Endothelial cell of umbilical vein (primary cell): Measurements from ENCODE around the gene AKT2. TPM values are rescaled to one million over a fixed set of nuclear protein-coding genes. Genes with fewer than 3 reads are reported as not detected.

Experiments used
- BruUV-seq: library from RNA; stranded (reverse); fragments of 400-500 nt; replicated peaks from 2 replicates; lab custom pipeline; 2021; lab: Mats Ljungman, UMichigan
- CTCF ChIA-PET: fragments of 300-600, 350-600 bp; sonication (Branson Sonifier 250); formaldehyde crosslinking; loops from one replicate; lab custom pipeline; 2021; ENCODE audit warnings: antibody characterized with exemption, inconsistent platforms; lab: Charles Lee
- POLR2A ChIA-PET: fragments of 300-600, 350-600 bp; sonication (Branson Sonifier 250); formaldehyde crosslinking; loops from one replicate; lab custom pipeline; 2021; ENCODE audit warnings: antibody characterized with exemption, inconsistent platforms; lab: Charles Lee
- DNase-seq: peaks from one replicate; pipeline ENCODE4 v3.0.0-alpha.2; 2011; ENCODE audit warnings: low read depth, low spot score
- FAIRE-seq: peaks from 2 replicates; lab custom pipeline; 2011; peaks lifted over from hg19 to GRCh38; lab: Jason Lieb, UNC
- H2AFZ ChIP-seq: 2 replicates; pipeline ENCODE4 v1.6.0; 2012; ENCODE audit warnings: low read depth, low read length, control low read depth, inconsistent platforms
- H3K27ac ChIP-seq: 2 replicates; pipeline ENCODE4 v1.5.1; 2011; ENCODE audit warnings: low read depth, mild to moderate bottlenecking, control low read depth, low read length, moderate library complexity; ENCODE audit not compliant: insufficient read depth
- H3K27me3 ChIP-seq, 2 experiments: 2 replicates each; pipeline versions ENCODE4 v1.6.0 to v1.6.1; 2011; ENCODE audit warnings: low read length in 2 of 2, mixed read lengths in 1 of 2; ENCODE audit not compliant: control insufficient read depth in 2 of 2, insufficient read depth in 2 of 2
- H3K36me3 ChIP-seq, 2 experiments: 2 replicates in 1 of 2; 3 replicates in 1 of 2; pipeline ENCODE4 v1.5.1; 2011; ENCODE audit warnings: low read length in 2 of 2, mild to moderate bottlenecking in 1 of 2, moderate library complexity in 1 of 2; ENCODE audit not compliant: control insufficient read depth in 2 of 2, insufficient read depth in 2 of 2; ENCODE audit errors: extremely low read depth in 1 of 2
- H3K4me1 ChIP-seq: 3 replicates; pipeline ENCODE4 v1.5.1; 2011; ENCODE audit warnings: mild to moderate bottlenecking, low read length; ENCODE audit not compliant: control insufficient read depth, insufficient read depth; ENCODE audit errors: extremely low read depth
- H3K4me2 ChIP-seq: 2 replicates; pipeline ENCODE4 v1.6.1; 2011; ENCODE audit warnings: low read length, control low read depth, mixed read lengths; ENCODE audit not compliant: insufficient read depth
- H3K4me3 ChIP-seq, 3 experiments: fragments of 200-600 bp in 1 of 3; sonication (generic), shearing (Covaris generic) in 1 of 3; replicated peaks in 1 of 3; 2 replicates each; pipeline ENCODE4 v1.5.1; 2011 to 2016; ENCODE audit warnings: control low read depth in 3 of 3, low read length in 3 of 3, mild to moderate bottlenecking in 2 of 3, inconsistent platforms in 1 of 3, low read depth in 1 of 3, moderate library complexity in 1 of 3; ENCODE audit not compliant: insufficient read depth in 1 of 3
- H3K79me2 ChIP-seq: 2 replicates; pipeline ENCODE4 v1.6.0; 2012; ENCODE audit warnings: low read length, inconsistent platforms; ENCODE audit not compliant: control insufficient read depth, insufficient read depth
- H3K9ac ChIP-seq: replicated peaks from 2 replicates; pipeline ENCODE3; 2011; ENCODE audit warnings: low read length, control low read depth; ENCODE audit not compliant: insufficient read depth; ENCODE audit errors: extremely low read depth
- H3K9me1 ChIP-seq: replicated peaks from 3 replicates; pipeline ENCODE4 v1.6.0; 2011; ENCODE audit warnings: mild to moderate bottlenecking, low read length; ENCODE audit not compliant: control insufficient read depth, insufficient read depth; ENCODE audit errors: extremely low read depth
- H3K9me3 ChIP-seq: replicated peaks from 2 replicates; pipeline ENCODE4 v1.5.1; 2012; ENCODE audit warnings: low read length, inconsistent platforms; ENCODE audit not compliant: control insufficient read depth, insufficient read depth
- H4K20me1 ChIP-seq: replicated peaks from 2 replicates; pipeline ENCODE3; 2011; ENCODE audit warnings: mild to moderate bottlenecking, low read length; ENCODE audit not compliant: control insufficient read depth, insufficient read depth; ENCODE audit errors: extremely low read depth
- CTCF ChIP-seq, 2 donors: IDR thresholded peaks; 1 replicate in 1 of 2; 2 replicates in 1 of 2; pipeline ENCODE4 v1.5.1; 2011; ENCODE audit warnings: low read length in 2 of 2, mild to moderate bottlenecking in 2 of 2, moderate library complexity in 2 of 2, control low read depth in 1 of 2, inconsistent platforms in 1 of 2, low read depth in 1 of 2; ENCODE audit not compliant: insufficient read depth in 1 of 2; ENCODE audit errors: extremely low read depth in 1 of 2
- EZH2 ChIP-seq: IDR thresholded peaks from 2 replicates; pipeline ENCODE4 v1.6.1; 2012; ENCODE audit warnings: borderline replicate concordance, low read depth, mild to moderate bottlenecking, moderate library complexity, low read length, inconsistent platforms; ENCODE audit not compliant: severe bottlenecking
- FOS ChIP-seq: IDR thresholded peaks from 2 replicates; pipeline ENCODE4 v1.6.1; 2011; ENCODE audit warnings: mild to moderate bottlenecking, low read length, moderate library complexity, borderline replicate concordance; ENCODE audit not compliant: insufficient read depth
- GATA2 ChIP-seq: IDR thresholded peaks from 2 replicates; pipeline ENCODE4 v1.7.0; 2011; ENCODE audit warnings: low read depth, mild to moderate bottlenecking, moderate library complexity, mixed read lengths, low read length; ENCODE audit not compliant: insufficient read length, insufficient read depth
- JUN ChIP-seq: IDR thresholded peaks from 2 replicates; pipeline ENCODE4 v1.6.1; 2011; ENCODE audit warnings: borderline replicate concordance, low read depth; ENCODE audit not compliant: insufficient read length, insufficient read depth
- MYC ChIP-seq: IDR thresholded peaks from one replicate; pipeline ENCODE4 v1.6.1; 2011; ENCODE audit warnings: mild to moderate bottlenecking, low read depth, low read length
- POLR2A ChIP-seq: IDR thresholded peaks from 2 replicates; pipeline ENCODE4 v1.6.1; 2012; ENCODE audit warnings: low read depth, mild to moderate bottlenecking, control low read depth, low read length
- POLR2AphosphoS5 ChIP-seq: IDR thresholded peaks from 2 replicates; pipeline ENCODE4 v1.6.1; 2012; ENCODE audit warnings: low read depth, mild to moderate bottlenecking, control low read depth, low read length, moderate library complexity; ENCODE audit not compliant: insufficient read depth
- dilution Hi-C: fragments of 300-500 bp; cut with MboI; formaldehyde crosslinking; loops from one replicate; pipeline ENCODE4 v1.15.0; 2019; ENCODE audit warnings: low sequenced_read_pairs; ENCODE audit not compliant: extremely low pct_ligation_motif_present
- intact Hi-C: fragments of 100-400 bp; cut with micrococcal nuclease; formaldehyde crosslinking; loops from one replicate; pipeline ENCODE4 v1.10.0; 2022
- polyA plus RNA-seq, 4 experiments: library from polyadenylated mRNA; depleted of rRNA in 3 of 4; stranded (reverse) in 3 of 4; unstranded in 1 of 4; fragments of >200 nt; gene quantifications; 2 replicates each; pipeline versions ENCODE4 v1.2.1 to v1.2.3, GENCODE V29; 2011 to 2012; ENCODE audit warnings: missing spikeins in 1 of 4
- total RNA-seq: library from RNA; stranded (reverse); gene quantifications from 2 replicates; pipeline ENCODE4 v1.2.3, GENCODE V29; 2021
- TF ChIP-seq, protein P1 (sequence below): IDR thresholded peaks from 2 replicates; pipeline ENCODE4 v1.6.1; 2011; ENCODE audit not compliant: insufficient read depth, insufficient read length

The AKT2 gene
- total and polyA plus RNA-seq, 2 donors (not counting 3 experiments of a cell fraction or from before 2014, with no cell fraction given), result 65.2 to 69.8 TPM

- ChIA-PET CTCF (interaction anchor here (1.1 kb wide), 1 partner anchor 32 kb away, joined by 3 read pairs; no protein-coding TSS in a partner anchor), POLR2A (no interaction called here)
- no TSS peak for BruUV-seq
Measured at GRCh38 chr19:40331052-40331451, 45.9 kb upstream of the AKT2 start.

More at GRCh38 chr19:40331052-40331451, 45.9 kb upstream of the AKT2 start:
- no peaks in the 10 kb centered on the region for H3K27me3 ChIP-seq
- no peak overlapping the region for H3K4me3 ChIP-seq
- no peaks in the 10 kb centered on the region for H3K79me2 ChIP-seq
- no peak overlapping the region for H3K4me2 ChIP-seq
- H3K4me1 ChIP-seq, result no peaks in the 10 kb centered on the region
- intact Hi-C loops, result no loop called here
- no peak overlapping the region for H2AFZ ChIP-seq
- no peaks in the 10 kb centered on the region for H4K20me1 ChIP-seq
- H3K9me3 ChIP-seq, result no peaks in the 10 kb centered on the region
- dilution Hi-C loops, result no loop called here
- no peak for FAIRE-seq
- no peak overlapping the region for H3K27ac ChIP-seq
- TF ChIP-seq MYC, result no peak
- no peak for TF ChIP-seq JUN
- TF ChIP-seq FOS, result no peak
- TF ChIP-seq EZH2, result no peak
- no peak for TF ChIP-seq CTCF (IDR thresholded peaks at IDR 0.05; ENCODE audit: extremely low read depth in 1 of 2, insufficient read depth in 1 of 2, low read depth in 1 of 2, low read length in 2 of 2)
- TF ChIP-seq GATA2, result no peak
- no peak for TF ChIP-seq POLR2A
- TF ChIP-seq, protein P1, sequence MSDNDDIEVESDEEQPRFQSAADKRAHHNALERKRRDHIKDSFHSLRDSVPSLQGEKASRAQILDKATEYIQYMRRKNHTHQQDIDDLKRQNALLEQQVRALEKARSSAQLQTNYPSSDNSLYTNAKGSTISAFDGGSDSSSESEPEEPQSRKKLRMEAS, result no peak
- no peak for TF ChIP-seq POLR2AphosphoS5
- H3K9me1 ChIP-seq, result no peaks in the 10 kb centered on the region
- H3K36me3 ChIP-seq, result peaks cover 4 to 36% of the 10 kb centered on the region in 2 experiments
- no peak overlapping the region for H3K9ac ChIP-seq
- no peak for DNase-seq
